Testis (tissue), 5 donors: ENCODE data around the gene RNF126. TPM values are rescaled to one million over a fixed set of nuclear protein-coding genes. Genes with fewer than 3 reads are reported as not detected.
A peak's percentile ranks its signal among the peaks of the same experiment; 100 is the strongest.

Source experiments
- DNase-seq: peaks from one replicate; pipeline ENCODE4 v3.0.0-alpha.2; 2019
- H3K27ac ChIP-seq, 2 donors: fragments of 200-600 bp; sonication (generic); one replicate each; pipeline ENCODE4 v1.5.1; 2019
- H3K27me3 ChIP-seq: fragments of 200-600 bp; sonication (generic); one replicate; pipeline ENCODE4 v1.5.1; 2019
- H3K36me3 ChIP-seq: fragments of 200-600 bp; sonication (generic); one replicate; pipeline ENCODE4 v1.5.1; 2017; ENCODE audit warnings: low read depth; ENCODE audit errors: missing control alignments
- H3K4me1 ChIP-seq: fragments of 200-600 bp; sonication (generic); one replicate; pipeline ENCODE4 v1.5.1; 2019
- H3K4me3 ChIP-seq, 2 donors: fragments of 200-600 bp; sonication (generic); one replicate each; pipeline ENCODE4 v1.5.1; 2017 to 2019
- H3K9me3 ChIP-seq: fragments of 200-600 bp; sonication (generic); one replicate; pipeline ENCODE4 v1.5.1; 2017
- CTCF ChIP-seq, 3 experiments: fragments of 450-650 bp in 2 of 3; fragments of 200-600 bp in 1 of 3; sonication (generic) in 1 of 3; IDR thresholded peaks; one replicate each; pipeline ENCODE4 v1.5.1; 2016 to 2019; ENCODE audit warnings: antibody characterized with exemption in 3 of 3, mild to moderate bottlenecking in 2 of 3, moderate library complexity in 1 of 3
- POLR2A ChIP-seq: fragments of 450-650 bp; IDR thresholded peaks from one replicate; pipeline ENCODE4 v1.6.1; 2017; ENCODE audit warnings: antibody characterized with exemption, mild to moderate bottlenecking, moderate library complexity
- WGBS, 2 donors: methylation state at CpG; one replicate each; pipeline ENCODE4 v1.1.5; 2018; 5-methylcytosine and 5-hydroxymethylcytosine counted together
- intact Hi-C: fragments of 100-400 bp; cut with DNase I; formaldehyde crosslinking; loops from one replicate; pipeline ENCODE4 v1.15.1; 2023; ENCODE audit warnings: low total_unique reads
- long read RNA-seq, 2 donors: transcript quantifications; one replicate each; lab custom pipeline, GENCODE V29; 2026
- polyA plus RNA-seq: library from polyadenylated mRNA; stranded (reverse); fragments of 350-450 nt; fragmentation: Illumina TruSeq; extraction: RNeasy Lipid Tissue Mini Kit (QIAGEN cat#74804); gene quantifications from one replicate; pipeline ENCODE4 v1.2.3, GENCODE V29; 2014; ENCODE audit warnings: low read depth, low replicate concordance; ENCODE audit not compliant: insufficient read depth
- total RNA-seq, 2 donors: library from RNA; depleted of rRNA; stranded (reverse); fragments of >200 nt; gene quantifications; one replicate each; pipeline ENCODE4 v1.2.3, GENCODE V29; 2016

RNF126 gene
- total RNA-seq (100 to 1,000 TPM; 148 to 158 TPM), polyA plus RNA-seq (107 TPM)
- long read RNA-seq, donor 1, transcript RNF126-201 (9 exons, 1,694 nt): major isoform, 17 of 81 reads
- long read RNA-seq, donor 1, partial matches to known transcripts: 26 of 81 reads
- long read RNA-seq, donor 1, other reads (novel, unspliced or antisense): 36 of 81 reads
- long read RNA-seq, donor 2, transcript RNF126-201 (9 exons, 1,694 nt): major isoform, 13 of 16 reads
- long read RNA-seq, donor 2, partial matches to known transcripts: 0 of 16 reads
- long read RNA-seq, donor 2, other reads (novel, unspliced or antisense): 0 of 16 reads

DNA sequence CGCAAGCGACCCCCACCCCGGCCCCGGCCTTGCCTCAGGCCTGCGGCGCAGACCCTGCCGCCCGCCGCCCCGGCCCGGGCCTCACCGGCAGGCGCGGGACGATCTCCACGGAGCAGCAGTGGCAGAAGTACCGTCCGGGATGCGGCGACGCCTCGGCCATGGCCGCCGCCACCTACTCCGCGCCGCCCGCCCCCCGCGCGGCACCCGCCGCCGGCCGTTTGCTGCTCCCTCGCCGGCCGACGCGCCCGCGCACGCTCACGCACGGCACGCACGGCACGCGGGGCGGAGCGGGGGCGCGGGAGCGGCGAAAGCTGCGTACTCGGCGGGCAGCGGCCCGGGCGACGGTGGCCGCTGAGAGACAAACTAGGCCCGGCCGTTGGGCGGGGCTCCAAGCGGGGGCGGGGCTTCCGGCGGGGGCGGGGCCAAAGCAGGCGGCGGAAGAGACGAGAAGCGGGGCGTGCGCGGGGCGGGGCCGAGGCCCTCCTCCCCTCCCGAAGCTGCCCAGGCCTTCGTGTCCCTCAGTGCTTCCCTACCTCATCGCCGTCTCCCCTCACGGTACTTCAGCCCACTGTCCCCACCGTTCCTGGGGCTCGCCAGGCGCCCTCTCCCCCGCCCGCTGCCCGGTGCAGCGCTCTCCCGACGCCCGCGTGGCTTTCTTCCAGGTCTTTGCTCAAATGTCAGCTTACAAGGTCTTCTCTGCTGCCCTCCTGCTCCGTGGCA is at the start of gene RNF126:
Gene RNF126 (minus strand): TSS at position 253 of the 720 bp plus-strand sequence. CDS start 93 bp downstream, at position 160.
- TF ChIP-seq POLR2A: no peak
- peak in 1 of 3 experiments; percentile 17 for TF ChIP-seq CTCF (IDR thresholded peaks at IDR 0.05)
- Histone ChIP-seq H3K4me3 (peak within 1 kb of the TSS; percentile 97 to 98), H3K27ac (peak within 1 kb of the TSS; percentile 68 to 96), H3K4me1 (peaks cover 47% of the 10 kb centered on the region), H3K27me3 (no peaks in the 10 kb centered on the region), H3K9me3 (no peaks in the 10 kb centered on the region), H3K36me3 (no peaks in the 10 kb centered on the region)
- WGBS, 2 donors: 0 to 1% methylated on average over 14 to 81 of the region's 97 CpGs
- intact Hi-C loops: no loop called here
- DNase-seq: peak; percentile 93

DNA sequence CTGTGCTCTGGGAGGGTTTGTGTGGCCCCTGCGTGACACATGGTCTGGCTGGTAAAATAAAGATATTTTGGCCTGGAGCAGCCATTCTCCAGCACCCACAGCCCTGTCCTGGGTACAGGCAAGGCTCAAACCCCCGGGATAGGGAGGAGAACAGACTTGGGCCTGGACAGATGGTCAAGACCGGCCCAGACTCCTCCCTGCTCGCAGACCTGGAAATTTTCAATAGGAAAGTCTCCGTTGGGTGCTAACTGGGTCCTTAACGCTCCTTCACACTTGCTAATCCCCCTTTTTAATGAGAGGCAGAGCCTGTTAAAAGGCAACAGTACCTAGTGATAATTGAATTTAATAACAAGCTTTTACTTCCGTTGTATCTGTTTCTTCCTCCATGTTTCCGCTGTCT is 48.2 kb upstream of the RNF126 start:
- no peaks in the 10 kb centered on the region for H3K9me3 ChIP-seq
- no peaks in the 10 kb centered on the region for H3K27me3 ChIP-seq
- WGBS, 2 donors: 70 to 82% methylated on average over 7 to 8 of the region's 8 CpGs
- no peak for DNase-seq
- no peaks in the 10 kb centered on the region for H3K36me3 ChIP-seq
- intact Hi-C loops: no loop called here
- no peak for TF ChIP-seq POLR2A
- no peak for TF ChIP-seq CTCF (IDR thresholded peaks at IDR 0.05)
- peaks cover 20% of the 10 kb centered on the region for H3K4me1 ChIP-seq
- no peak overlapping the region for H3K4me3 ChIP-seq
- H3K27ac ChIP-seq: peak overlapping the region in 1 of 2 donors; percentile 89

GRCh38 chr19:710767-711166 is 47.8 kb upstream of the RNF126 start:
- Histone ChIP-seq H3K4me3 (no peak overlapping the region), H3K4me1 (peaks cover 20% of the 10 kb centered on the region), H3K36me3 (no peaks in the 10 kb centered on the region), H3K9me3 (no peaks in the 10 kb centered on the region), H3K27me3 (no peaks in the 10 kb centered on the region), H3K27ac (peak overlapping the region; percentile 82 to 89)
- intact Hi-C loops: no loop called here
- WGBS, 2 donors: 37 to 42% methylated on average over 15 to 21 of the region's 21 CpGs
- DNase-seq: no peak
- TF ChIP-seq CTCF (IDR thresholded peaks at IDR 0.05) (no peak), POLR2A (no peak)

GRCh38 chr19:709965-710571 is 47.1 kb upstream of the RNF126 start:
- Histone ChIP-seq H3K27me3 (no peaks in the 10 kb centered on the region), H3K36me3 (no peaks in the 10 kb centered on the region), H3K9me3 (no peaks in the 10 kb centered on the region), H3K27ac (peak overlapping the region; percentile 82 to 89), H3K4me3 (peak overlapping the region; percentile 65 to 77), H3K4me1 (peaks cover 20% of the 10 kb centered on the region)
- TF ChIP-seq POLR2A (no peak), CTCF (IDR thresholded peaks at IDR 0.05) (no peak)
- intact Hi-C loops: no loop called here
- peak; percentile 39 for DNase-seq
- 8 to 21% methylated on average over 7 to 24 of the region's 27 CpGs for WGBS, 2 donors
